Trophoblast cell (in vitro differentiated cells and primary cell): Measurements from ENCODE around the gene LPAR1.

Source experiments
- DNase-seq, 2 donors: peaks; one replicate each; pipeline ENCODE4 v3.0.0-alpha.2; 2016
- H2AFZ ChIP-seq: 2 replicates; pipeline ENCODE4 v1.6.1; 2013; ENCODE audit warnings: low read length, moderate library complexity, mild to moderate bottlenecking; ENCODE audit not compliant: insufficient read depth, poor library complexity
- H2AK5ac ChIP-seq: 2 replicates; pipeline ENCODE4 v1.6.1; 2013; ENCODE audit warnings: mild to moderate bottlenecking, low read length
- H2BK120ac ChIP-seq: 2 replicates; pipeline ENCODE4 v1.6.1; 2013; ENCODE audit warnings: low read length, mild to moderate bottlenecking, moderate library complexity; ENCODE audit not compliant: insufficient read depth, poor library complexity
- H2BK12ac ChIP-seq: 2 replicates; pipeline ENCODE4 v1.6.1; 2013; ENCODE audit warnings: mild to moderate bottlenecking, low read length, moderate library complexity
- H2BK5ac ChIP-seq: 2 replicates; pipeline ENCODE4 v1.6.1; 2013; ENCODE audit warnings: low read length, low read depth, moderate library complexity, mild to moderate bottlenecking; ENCODE audit not compliant: poor library complexity
- H3K14ac ChIP-seq: 2 replicates; pipeline ENCODE4 v1.6.1; 2013; ENCODE audit warnings: mild to moderate bottlenecking, low read length
- H3K18ac ChIP-seq: 2 replicates; pipeline ENCODE4 v1.6.1; 2013; ENCODE audit warnings: mild to moderate bottlenecking, low read length
- H3K23ac ChIP-seq: 2 replicates; pipeline ENCODE4 v1.6.1; 2013; ENCODE audit warnings: low read length
- H3K27ac ChIP-seq: 2 replicates; pipeline ENCODE4 v1.5.1; 2013; ENCODE audit warnings: low read depth, mild to moderate bottlenecking, inconsistent platforms, low read length, moderate library complexity
- H3K27me3 ChIP-seq: 2 replicates; pipeline ENCODE4 v1.6.1; 2013; ENCODE audit warnings: inconsistent platforms, mild to moderate bottlenecking, low read length, moderate library complexity; ENCODE audit not compliant: insufficient read depth
- H3K36me3 ChIP-seq, 2 experiments: 1 replicate in 1 of 2; 2 replicates in 1 of 2; pipeline ENCODE4 v1.6.1; 2013; ENCODE audit warnings: low read length in 2 of 2, mild to moderate bottlenecking in 2 of 2, moderate library complexity in 1 of 2; ENCODE audit not compliant: insufficient read depth in 2 of 2, control insufficient read depth in 1 of 2
- H3K4ac ChIP-seq: 2 replicates; pipeline ENCODE4 v1.6.1; 2013; ENCODE audit warnings: low read depth, mild to moderate bottlenecking, low read length, moderate library complexity
- H3K4me1 ChIP-seq, 2 experiments: 1 replicate in 1 of 2; 2 replicates in 1 of 2; pipeline ENCODE4 v1.6.1; 2013; ENCODE audit warnings: low read length in 2 of 2, mild to moderate bottlenecking in 2 of 2, moderate library complexity in 1 of 2; ENCODE audit not compliant: insufficient read depth in 2 of 2, control insufficient read depth in 1 of 2
- H3K4me2 ChIP-seq: 2 replicates; pipeline ENCODE4 v1.6.1; 2013; ENCODE audit warnings: inconsistent platforms, mild to moderate bottlenecking, low read length, moderate library complexity
- H3K4me3 ChIP-seq: 2 replicates; pipeline ENCODE4 v1.5.1; 2013; ENCODE audit warnings: mild to moderate bottlenecking, low read depth, low read length, inconsistent platforms
- H3K79me1 ChIP-seq: one replicate; pipeline ENCODE4 v1.6.1; 2013; ENCODE audit warnings: low read length
- H3K79me2 ChIP-seq: 2 replicates; pipeline ENCODE4 v1.6.1; 2013; ENCODE audit warnings: low read length, mild to moderate bottlenecking; ENCODE audit not compliant: control insufficient read depth, insufficient read depth, poor library complexity
- H3K9ac ChIP-seq: 2 replicates; pipeline ENCODE4 v1.6.1; 2013; ENCODE audit warnings: mild to moderate bottlenecking, low read length
- H3K9me3 ChIP-seq: 2 replicates; pipeline ENCODE4 v1.6.1; 2013; ENCODE audit warnings: low read depth, mild to moderate bottlenecking, control low read depth, inconsistent platforms, low read length; ENCODE audit not compliant: insufficient read depth
- H4K12ac ChIP-seq: 2 replicates; pipeline ENCODE4 v1.6.1; 2013; ENCODE audit warnings: low read depth, mild to moderate bottlenecking, low read length, moderate library complexity
- H4K8ac ChIP-seq: 2 replicates; pipeline ENCODE4 v1.6.1; 2013; ENCODE audit warnings: low read depth, mild to moderate bottlenecking, low read length, moderate library complexity
- H4K91ac ChIP-seq: one replicate; pipeline ENCODE4 v1.6.1; 2013; ENCODE audit warnings: low read depth, mild to moderate bottlenecking, low read length, moderate library complexity
- WGBS: extraction: QIAGEN DNeasy Blood & Tissue Kit; methylation state at CpG from one replicate; pipeline ENCODE4 v1.1.7; 2013; ENCODE audit warnings: missing lambda C conversion rate; ENCODE audit not compliant: insufficient read length, insufficient coverage; ENCODE audit errors: extremely low coverage; 5-methylcytosine and 5-hydroxymethylcytosine counted together

Gene LPAR1

DNA sequence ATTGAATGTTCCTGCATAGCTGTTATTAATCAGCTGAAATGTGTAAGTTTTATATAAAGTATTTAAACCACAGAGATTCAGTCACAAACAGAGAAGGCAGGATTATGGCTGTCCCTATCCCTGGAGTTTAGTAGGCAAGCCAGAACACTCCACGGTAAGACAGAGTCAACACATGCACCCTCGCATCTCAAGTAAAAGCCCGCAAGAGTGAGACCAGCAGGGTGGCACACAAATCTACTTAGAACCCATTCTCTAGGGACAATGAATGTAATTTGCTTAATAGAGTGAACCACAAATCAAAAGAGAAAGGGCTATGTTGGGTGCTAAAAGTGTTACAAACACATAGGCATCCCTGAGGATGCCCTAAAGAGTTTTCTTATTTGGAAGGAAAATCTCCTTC, 35.1 kb downstream of the LPAR1 start:
- Histone ChIP-seq H3K79me2 (no peaks in the 10 kb centered on the region), H4K91ac (no peak overlapping the region), H3K79me1 (no peaks in the 10 kb centered on the region), H3K4ac (no peak overlapping the region), H3K23ac (no peak overlapping the region), H4K12ac (no peak overlapping the region), H3K27ac (no peak overlapping the region), H3K4me1 (no peaks in the 10 kb centered on the region), H3K27me3 (no peaks in the 10 kb centered on the region), H3K4me3 (no peak overlapping the region), H3K36me3 (no peaks in the 10 kb centered on the region), H2AK5ac (no peak overlapping the region), H3K18ac (no peak overlapping the region), H2BK5ac (no peak overlapping the region), H2AFZ (no peak overlapping the region), H2BK12ac (no peak overlapping the region), H4K8ac (no peak overlapping the region), H2BK120ac (no peak overlapping the region), H3K9ac (no peak overlapping the region), H3K9me3 (no peaks in the 10 kb centered on the region), H3K14ac (no peak overlapping the region), H3K4me2 (no peak overlapping the region)
- DNase-seq, result no peak
- WGBS, result no CpG with 5 or more reads among the region's 3 CpGs

- no peak overlapping the region for H3K4ac ChIP-seq
- no peak overlapping the region for H2BK120ac ChIP-seq
- no peak overlapping the region for H3K9ac ChIP-seq
- no peaks in the 10 kb centered on the region for H3K9me3 ChIP-seq
- H3K27me3 ChIP-seq, result no peaks in the 10 kb centered on the region
- H3K4me3 ChIP-seq, result no peak overlapping the region
- WGBS, result no CpG with 5 or more reads among the region's 1 CpG
- H3K36me3 ChIP-seq, result no peaks in the 10 kb centered on the region
- H3K23ac ChIP-seq, result no peak overlapping the region
- no peak overlapping the region for H3K14ac ChIP-seq
- H2BK12ac ChIP-seq, result no peak overlapping the region
- H4K8ac ChIP-seq, result no peak overlapping the region
- H2BK5ac ChIP-seq, result no peak overlapping the region
- H2AFZ ChIP-seq, result no peak overlapping the region
- no peaks in the 10 kb centered on the region for H3K79me1 ChIP-seq
- no peak for DNase-seq
- H3K4me2 ChIP-seq, result no peak overlapping the region
- H3K27ac ChIP-seq, result no peak overlapping the region
- no peak overlapping the region for H3K18ac ChIP-seq
- H4K91ac ChIP-seq, result no peak overlapping the region
- no peak overlapping the region for H4K12ac ChIP-seq
- H3K79me2 ChIP-seq, result no peaks in the 10 kb centered on the region
- H2AK5ac ChIP-seq, result no peak overlapping the region
- no peaks in the 10 kb centered on the region for H3K4me1 ChIP-seq
These were observed 36.7 kb downstream of the LPAR1 start for GRCh38 chr9:111001526-111001925.

DNA sequence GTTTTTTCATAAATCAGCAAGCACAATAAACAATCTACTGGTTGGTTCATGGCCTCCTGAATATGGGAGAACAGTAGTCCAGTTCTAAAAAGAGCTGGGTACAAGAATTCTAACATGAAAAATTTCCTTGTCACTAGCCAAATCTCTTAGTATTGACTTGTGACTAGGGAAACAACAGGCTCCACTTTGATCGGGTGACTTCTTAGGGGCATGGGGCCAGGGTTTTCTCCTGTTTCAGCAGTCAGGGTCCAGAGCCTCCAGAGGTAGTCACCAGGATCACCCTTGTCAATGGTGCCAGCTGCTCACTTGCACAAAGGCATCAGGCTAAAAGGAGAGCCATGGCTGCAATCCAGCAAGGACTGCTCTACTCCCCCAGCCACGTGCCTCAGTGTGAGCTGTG, 38.1 kb downstream of the LPAR1 start:
- no peaks in the 10 kb centered on the region for H3K27me3 ChIP-seq
- no peaks in the 10 kb centered on the region for H3K4me1 ChIP-seq
- no peaks in the 10 kb centered on the region for H3K36me3 ChIP-seq
- H3K4me2 ChIP-seq, result no peak overlapping the region
- no peak for DNase-seq
- H2BK5ac ChIP-seq, result no peak overlapping the region
- H2AK5ac ChIP-seq, result no peak overlapping the region
- H3K79me1 ChIP-seq, result no peaks in the 10 kb centered on the region
- no peak overlapping the region for H3K18ac ChIP-seq
- no peak overlapping the region for H2BK12ac ChIP-seq
- no peaks in the 10 kb centered on the region for H3K9me3 ChIP-seq
- no peak overlapping the region for H3K14ac ChIP-seq
- H4K12ac ChIP-seq, result no peak overlapping the region
- WGBS, result no CpG with 5 or more reads among the region's 2 CpGs
- no peak overlapping the region for H3K4me3 ChIP-seq
- no peak overlapping the region for H2BK120ac ChIP-seq
- no peak overlapping the region for H3K4ac ChIP-seq
- H3K27ac ChIP-seq, result no peak overlapping the region
- no peak overlapping the region for H4K8ac ChIP-seq
- H4K91ac ChIP-seq, result no peak overlapping the region
- H3K23ac ChIP-seq, result no peak overlapping the region
- H2AFZ ChIP-seq, result no peak overlapping the region
- no peak overlapping the region for H3K9ac ChIP-seq
- no peaks in the 10 kb centered on the region for H3K79me2 ChIP-seq

GRCh38 chr9:110999379-110999778, 38.9 kb downstream of the LPAR1 start:
- Histone ChIP-seq H3K79me1 (no peaks in the 10 kb centered on the region), H3K4ac (no peak overlapping the region), H3K4me3 (no peak overlapping the region), H2BK5ac (no peak overlapping the region), H3K9me3 (no peaks in the 10 kb centered on the region), H3K36me3 (no peaks in the 10 kb centered on the region), H2BK12ac (no peak overlapping the region), H3K4me1 (no peaks in the 10 kb centered on the region), H2AK5ac (no peak overlapping the region), H3K27ac (no peak overlapping the region), H3K18ac (no peak overlapping the region), H3K79me2 (no peaks in the 10 kb centered on the region), H3K4me2 (no peak overlapping the region), H2BK120ac (no peak overlapping the region), H2AFZ (no peak overlapping the region), H4K91ac (no peak overlapping the region), H3K27me3 (no peaks in the 10 kb centered on the region), H3K14ac (no peak overlapping the region), H4K8ac (no peak overlapping the region), H3K9ac (no peak overlapping the region), H3K23ac (no peak overlapping the region), H4K12ac (no peak overlapping the region)
- WGBS, result no CpG with 5 or more reads among the region's 5 CpGs
- no peak for DNase-seq
